Panc1 (cell line): ENCODE data around the gene SLC4A4. TPM values are rescaled to one million over a fixed set of nuclear protein-coding genes. Genes with fewer than 3 reads are reported as not detected.

Source experiments
- ATAC-seq: fragments of 200-7000 bp; cut with Tn5 transposase; 2 replicates; pipeline ENCODE4 v1.9.1; 2020; ENCODE audit warnings: mild to moderate bottlenecking, moderate library complexity
- BruUV-seq: library from RNA; stranded (reverse); fragments of 400-500 nt; replicated peaks from 2 replicates; lab custom pipeline; 2021; lab: Mats Ljungman, UMichigan
- CTCF ChIA-PET: fragments of 300-600 bp; sonication (Branson Sonifier 250); formaldehyde crosslinking; loops from one replicate; lab custom pipeline; 2022; ENCODE audit warnings: antibody characterized with exemption; lab: Charles Lee
- POLR2A ChIA-PET: fragments of 300-600 bp; sonication (Branson Sonifier 250); formaldehyde crosslinking; loops from one replicate; lab custom pipeline; 2022; ENCODE audit warnings: antibody characterized with exemption; lab: Charles Lee
- DNase-seq: peaks from one replicate; pipeline ENCODE4 v3.0.0-alpha.2; 2010; ENCODE audit warnings: low read depth, low spot score
- H3K27ac ChIP-seq: 2 replicates; pipeline ENCODE4 v1.5.1; 2011; ENCODE audit warnings: mild to moderate bottlenecking, low read length, inconsistent platforms
- H3K27me3 ChIP-seq: fragments of 200-500 bp; sonication (Bioruptor generic); 2 replicates; pipeline ENCODE4 v1.6.0; 2014; ENCODE audit warnings: low read length, inconsistent platforms; ENCODE audit not compliant: control insufficient read depth, insufficient read depth
- H3K36me3 ChIP-seq: fragments of 200-500 bp; sonication (Bioruptor generic); 2 replicates; pipeline ENCODE4 v1.5.1; 2014; ENCODE audit warnings: inconsistent platforms, mild to moderate bottlenecking, low read length, moderate library complexity; ENCODE audit not compliant: control insufficient read depth, insufficient read depth
- H3K4me1 ChIP-seq: 2 replicates; pipeline ENCODE4 v1.5.1; 2011; ENCODE audit warnings: inconsistent platforms, mild to moderate bottlenecking, low read length, moderate library complexity; ENCODE audit not compliant: control insufficient read depth, insufficient read depth
- H3K4me3 ChIP-seq, 2 experiments: 2 replicates each; pipeline ENCODE4 v1.5.1; 2011 to 2012; ENCODE audit warnings: low read depth in 2 of 2, low read length in 2 of 2, mild to moderate bottlenecking in 2 of 2, inconsistent platforms in 1 of 2, moderate library complexity in 1 of 2
- H3K9me3 ChIP-seq: fragments of 200-500 bp; sonication (Bioruptor generic); 2 replicates; pipeline ENCODE4 v1.5.1; 2014; ENCODE audit warnings: low read depth, mild to moderate bottlenecking, inconsistent platforms, low read length, moderate library complexity; ENCODE audit not compliant: control insufficient read depth, insufficient read depth
- CTCF ChIP-seq: fragments of 450-650 bp; IDR thresholded peaks from 2 replicates; pipeline ENCODE4 v1.5.1; 2017; ENCODE audit warnings: mild to moderate bottlenecking
- POLR2AphosphoS5 ChIP-seq: IDR thresholded peaks from 2 replicates; pipeline ENCODE4 v1.6.1; 2012; ENCODE audit warnings: mild to moderate bottlenecking, low read depth, low read length, moderate library complexity
- REST ChIP-seq, 2 experiments: IDR thresholded peaks; 2 replicates each; pipeline ENCODE4 v1.6.1; 2011 to 2012; ENCODE audit warnings: low read depth in 2 of 2, control low read depth in 1 of 2, low read length in 1 of 2, mild to moderate bottlenecking in 1 of 2, moderate library complexity in 1 of 2; ENCODE audit not compliant: insufficient read depth in 1 of 2
- SIN3A ChIP-seq: IDR thresholded peaks from 2 replicates; pipeline ENCODE4 v1.6.1; 2012; ENCODE audit warnings: low read depth, mild to moderate bottlenecking, low read length, moderate library complexity, borderline replicate concordance; ENCODE audit not compliant: insufficient read depth
- TCF7L2 ChIP-seq: IDR thresholded peaks from 2 replicates; pipeline ENCODE4 v1.6.1; 2011; ENCODE audit warnings: mild to moderate bottlenecking, low read depth, low read length, inconsistent platforms
- in situ Hi-C: cut with HindIII; loops from 2 replicates; pipeline ENCODE4 v1.10.0; 2016; ENCODE audit warnings: low sequenced_read_pairs, low pct_unique_long_range_greater_than_20kb
- intact Hi-C: fragments of 100-400 bp; cut with micrococcal nuclease; formaldehyde crosslinking; loops from one replicate; pipeline ENCODE4 v1.10.0; 2022; ENCODE audit not compliant: unreplicated experiment
- total RNA-seq: library from RNA; stranded (reverse); gene quantifications from one replicate; pipeline ENCODE4 v1.2.1, GENCODE V29; 2021; ENCODE audit not compliant: unreplicated experiment

Gene SLC4A4
- total RNA-seq, 1 experiment from 2014 or later = 0.26 TPM

GRCh38 chr4:71383984-71384383, 45.2 kb downstream of the SLC4A4 start:
- H3K36me3 ChIP-seq = no peaks in the 10 kb centered on the region
- in situ Hi-C loops = no loop called here
- ChIA-PET CTCF (no interaction called here), POLR2A (no interaction called here)
- intact Hi-C loops = no loop called here
- H3K27me3 ChIP-seq = no peaks in the 10 kb centered on the region
- DNase-seq (no peak), ATAC-seq (no peak)
- no peak overlapping the region for H3K27ac ChIP-seq
- H3K9me3 ChIP-seq = no peaks in the 10 kb centered on the region
- BruUV-seq = no TSS peak
- no peaks in the 10 kb centered on the region for H3K4me1 ChIP-seq
- H3K4me3 ChIP-seq = no peak overlapping the region
- TF ChIP-seq POLR2AphosphoS5 = no peak
- no peak for TF ChIP-seq CTCF
- TF ChIP-seq SIN3A = no peak
- no peak for TF ChIP-seq TCF7L2
- TF ChIP-seq REST (IDR thresholded peaks at IDR 0.05; ENCODE audit: insufficient read depth in 1 of 2, low read depth in 2 of 2, low read length in 1 of 2) = no peak

GRCh38 chr4:71389149-71389827, 50.5 kb downstream of the SLC4A4 start:
- no TSS peak for BruUV-seq
- Histone ChIP-seq H3K4me3 (no peak overlapping the region), H3K9me3 (no peaks in the 10 kb centered on the region), H3K36me3 (no peaks in the 10 kb centered on the region), H3K27me3 (no peaks in the 10 kb centered on the region), H3K27ac (no peak overlapping the region), H3K4me1 (no peaks in the 10 kb centered on the region)
- ATAC-seq = no peak
- POLR2A ChIA-PET = no interaction called here
- TF ChIP-seq TCF7L2 (no peak), POLR2AphosphoS5 (no peak), SIN3A (no peak), CTCF (no peak), REST (IDR thresholded peaks at IDR 0.05; ENCODE audit: insufficient read depth in 1 of 2, low read depth in 2 of 2, low read length in 1 of 2) (no peak)
- CTCF ChIA-PET = no interaction called here
- in situ Hi-C loops (no loop called here), intact Hi-C loops (no loop called here)
- DNase-seq = no peak
